Natural killer cell (primary cell): Measurements from ENCODE around the gene SF3B5. TPM values are rescaled to one million over a fixed set of nuclear protein-coding genes. Genes with fewer than 3 reads are reported as not detected.
A peak's percentile ranks its signal among the peaks of the same experiment; 100 is the strongest.

ENCODE experiments used
- ATAC-seq, 3 donors: fragments of 150-1000 bp in 2 of 3; fragments of 200-7000 bp in 1 of 3; cut with Tn5 transposase; 1 replicate in 1 of 3; 2 replicates in 2 of 3; pipeline ENCODE4 v1.10.0; 2021; ENCODE audit warnings: mild to moderate bottlenecking in 2 of 3, moderate library complexity in 2 of 3
- DNase-seq, 2 donors: peaks; one replicate each; pipeline versions ENCODE4 v3.0.0 to v3.0.0-alpha.2; 2013 to 2021; ENCODE audit warnings: mixed read lengths in 1 of 2
- H3K27ac ChIP-seq: one replicate; pipeline ENCODE4 v1.5.1; 2013; ENCODE audit warnings: mild to moderate bottlenecking, low read length
- H3K27me3 ChIP-seq: one replicate; pipeline ENCODE4 v1.6.1; 2013; ENCODE audit warnings: low read length; ENCODE audit not compliant: control insufficient read depth, insufficient read depth
- H3K36me3 ChIP-seq: one replicate; pipeline ENCODE4 v1.6.1; 2013; ENCODE audit warnings: low read length; ENCODE audit not compliant: control insufficient read depth, insufficient read depth
- H3K4me1 ChIP-seq: one replicate; pipeline ENCODE4 v1.6.1; 2013; ENCODE audit warnings: low read length; ENCODE audit not compliant: control insufficient read depth, insufficient read depth
- H3K4me3 ChIP-seq: one replicate; pipeline ENCODE4 v1.5.1; 2013; ENCODE audit warnings: low read length
- H3K9me3 ChIP-seq: one replicate; pipeline ENCODE4 v1.6.1; 2013; ENCODE audit warnings: low read length; ENCODE audit not compliant: control insufficient read depth, insufficient read depth
- H3K27ac Mint-ChIP-seq, 2 donors: one replicate each; pipeline ENCODE4 v1.8.0; 2022; ENCODE audit warnings: mild to moderate bottlenecking in 2 of 2, mixed read lengths in 2 of 2, moderate library complexity in 1 of 2
- H3K27me3 Mint-ChIP-seq, 2 donors: one replicate each; pipeline ENCODE4 v1.8.0; 2022; ENCODE audit warnings: low read depth in 2 of 2, mixed read lengths in 2 of 2
- H3K36me3 Mint-ChIP-seq: one replicate; pipeline ENCODE4 v1.8.0; 2022; ENCODE audit warnings: mixed read lengths
- H3K4me1 Mint-ChIP-seq, 2 donors: one replicate each; pipeline ENCODE4 v1.8.0; 2022; ENCODE audit warnings: mixed read lengths in 2 of 2
- H3K4me3 Mint-ChIP-seq: one replicate; pipeline ENCODE4 v1.8.0; 2022; ENCODE audit warnings: mild to moderate bottlenecking, moderate library complexity, mixed read lengths
- H3K9me3 Mint-ChIP-seq, 2 donors: one replicate each; pipeline ENCODE4 v1.8.0; 2022; ENCODE audit warnings: mixed read lengths in 2 of 2
- CTCF ChIP-seq: fragments of 200-600 bp; IDR thresholded peaks from one replicate; pipeline ENCODE4 v1.8.0; 2022; ENCODE audit warnings: antibody characterized with exemption
- WGBS: methylation state at CpG from one replicate; pipeline ENCODE4 v1.1.7; 2013; ENCODE audit warnings: missing lambda C conversion rate; ENCODE audit not compliant: insufficient coverage; 5-methylcytosine and 5-hydroxymethylcytosine counted together
- intact Hi-C: fragments of 100-400 bp; cut with micrococcal nuclease; formaldehyde crosslinking; loops from one replicate; pipeline ENCODE4 v1.14.2; 2022
- total RNA-seq, 4 donors: library from RNA; stranded (reverse); fragments of 120-200 nt in 1 of 4; gene quantifications; one replicate each; pipeline versions ENCODE4 v1.2.3 to v1.2.4, GENCODE V29; 2013 to 2022

Gene SF3B5
- total RNA-seq, 3 donors from 2014 or later (not counting 1 experiment from before 2014, with no cell fraction given) = 122 to 145 (median 122) TPM

GRCh38 chr6:144123421-144123820 is 28.0 kb upstream of the SF3B5 start:
- WGBS = 38% methylated on average over 1 of the region's 2 CpGs
- Mint-ChIP-seq H3K27me3 (peaks cover 0 to 1% of the 10 kb centered on the region in 2 donors), H3K9me3 (no peaks in the 10 kb centered on the region), H3K36me3 (no peaks in the 10 kb centered on the region), H3K4me3 (peak overlapping the region; percentile 35), H3K27ac (peak overlapping the region; percentile 56 to 79), H3K4me1 (peaks cover 12 to 21% of the 10 kb centered on the region in 2 donors)
- Histone ChIP-seq H3K27ac (no peak overlapping the region), H3K4me1 (no peaks in the 10 kb centered on the region), H3K9me3 (no peaks in the 10 kb centered on the region), H3K36me3 (no peaks in the 10 kb centered on the region), H3K27me3 (no peaks in the 10 kb centered on the region), H3K4me3 (no peak overlapping the region)
- TF ChIP-seq CTCF = no peak
- no peak for DNase-seq
- ATAC-seq = no peak
- intact Hi-C loops = no loop called here

- H3K27me3 Mint-ChIP-seq = no peaks in the 10 kb centered on the region
- no peak overlapping the region for H3K4me3 Mint-ChIP-seq
- intact Hi-C loops = no loop called here
These were observed 27.5 kb upstream of the SF3B5 start for GRCh38 chr6:144122861-144123260.

GRCh38 chr6:144119376-144119775 is 24.0 kb upstream of the SF3B5 start:
- ATAC-seq (no peak), DNase-seq (no peak)
- H3K27ac Mint-ChIP-seq = no peak overlapping the region
- WGBS = 95% methylated on average over 5 of the region's 5 CpGs
- no peaks in the 10 kb centered on the region for H3K36me3 ChIP-seq
- H3K27ac ChIP-seq = no peak overlapping the region
- H3K4me3 Mint-ChIP-seq = no peak overlapping the region
- H3K9me3 Mint-ChIP-seq = no peaks in the 10 kb centered on the region
- intact Hi-C loops = no loop called here
- no peaks in the 10 kb centered on the region for H3K4me1 ChIP-seq
- no peaks in the 10 kb centered on the region for H3K9me3 ChIP-seq
- TF ChIP-seq CTCF = no peak
- no peaks in the 10 kb centered on the region for H3K36me3 Mint-ChIP-seq
- H3K27me3 ChIP-seq = no peaks in the 10 kb centered on the region
- no peak overlapping the region for H3K4me3 ChIP-seq
- H3K4me1 Mint-ChIP-seq = peaks cover 12 to 18% of the 10 kb centered on the region in 2 donors
- H3K27me3 Mint-ChIP-seq = peaks cover 0 to 8% of the 10 kb centered on the region in 2 donors

More at GRCh38 chr6:144122861-144123260, 27.5 kb upstream of the SF3B5 start:
- H3K4me1 Mint-ChIP-seq = peaks cover 12 to 21% of the 10 kb centered on the region in 2 donors
- DNase-seq = no peak
- H3K36me3 Mint-ChIP-seq = no peaks in the 10 kb centered on the region
- no peaks in the 10 kb centered on the region for H3K9me3 Mint-ChIP-seq
- Histone ChIP-seq H3K36me3 (no peaks in the 10 kb centered on the region), H3K9me3 (no peaks in the 10 kb centered on the region), H3K27me3 (no peaks in the 10 kb centered on the region), H3K4me3 (no peak overlapping the region), H3K4me1 (no peaks in the 10 kb centered on the region), H3K27ac (no peak overlapping the region)
- no peak for TF ChIP-seq CTCF
- H3K27ac Mint-ChIP-seq = peak overlapping the region; percentile 56 to 79
- ATAC-seq = no peak

GRCh38 chr6:144115219-144115618 is 19.8 kb upstream of the SF3B5 start:
- Mint-ChIP-seq H3K9me3 (no peaks in the 10 kb centered on the region), H3K36me3 (no peaks in the 10 kb centered on the region), H3K4me3 (no peak overlapping the region), H3K27ac (no peak overlapping the region), H3K4me1 (no peaks in the 10 kb centered on the region), H3K27me3 (peaks cover 0 to 8% of the 10 kb centered on the region in 2 donors)
- TF ChIP-seq CTCF = no peak
- Histone ChIP-seq H3K27ac (no peak overlapping the region), H3K36me3 (no peaks in the 10 kb centered on the region), H3K9me3 (no peaks in the 10 kb centered on the region), H3K4me3 (no peak overlapping the region), H3K27me3 (no peaks in the 10 kb centered on the region), H3K4me1 (no peaks in the 10 kb centered on the region)
- no peak for DNase-seq
- no peak for ATAC-seq
- no CpG with 5 or more reads among the region's 3 CpGs for WGBS
- intact Hi-C loops = no loop called here
